Suppressor macrophage treated with lipopolysaccharide for 1 hour (primary cell): ENCODE measurements around the gene MMP23B.
"Not testable (repeated sequence)": the region's sequence is repeated elsewhere in the genome, so short reads cannot be mapped to it uniquely, and the experiment has no call there.

Source experiments
- DNase-seq, 3 donors: peaks; one replicate each; pipeline ENCODE4 v3.0.0-alpha.2; 2020 to 2022

Gene MMP23B

DNA sequence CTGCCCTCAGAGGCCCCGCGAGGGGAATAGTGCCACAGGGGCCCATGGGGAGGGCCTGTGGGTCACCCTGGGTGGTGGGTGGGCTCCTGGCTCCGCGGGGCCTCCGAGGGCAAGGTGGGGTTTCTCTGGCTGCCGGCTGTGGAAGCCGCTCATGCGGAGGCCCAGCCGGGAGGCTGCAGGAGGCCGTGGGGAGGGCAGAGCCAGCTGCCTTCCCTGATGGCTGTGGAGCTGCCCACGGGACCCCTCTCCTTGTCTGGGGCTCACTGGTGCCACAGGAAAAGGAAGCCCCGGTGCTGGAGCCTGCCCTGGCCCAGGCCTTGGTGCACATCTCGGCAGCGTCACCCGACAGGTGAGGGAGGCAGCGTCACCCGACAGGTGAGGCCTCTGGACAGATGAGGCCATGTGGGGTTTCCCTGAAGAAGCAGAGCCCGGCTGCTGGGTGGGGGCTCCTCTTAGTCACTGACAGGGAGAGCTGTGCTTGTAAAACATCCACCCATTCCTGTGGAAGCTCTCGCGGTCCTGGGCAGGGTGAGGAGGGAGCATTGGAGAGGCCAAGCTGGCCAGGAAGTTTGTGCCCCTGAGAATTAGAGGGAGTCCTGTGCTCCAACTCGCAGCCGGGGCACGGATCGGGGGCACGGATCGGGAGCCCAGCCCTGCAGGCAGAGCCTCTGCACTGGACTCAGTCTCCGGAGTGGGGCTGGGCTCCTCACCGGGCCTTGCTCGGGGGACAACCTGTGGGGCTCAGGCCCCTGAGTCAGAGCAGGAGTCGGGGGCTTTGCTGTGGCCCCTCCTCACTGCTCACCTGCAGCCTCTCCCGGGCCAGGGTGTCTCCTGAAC, 10.6 kb upstream of the MMP23B start:
- DNase-seq, result no peak

DNA sequence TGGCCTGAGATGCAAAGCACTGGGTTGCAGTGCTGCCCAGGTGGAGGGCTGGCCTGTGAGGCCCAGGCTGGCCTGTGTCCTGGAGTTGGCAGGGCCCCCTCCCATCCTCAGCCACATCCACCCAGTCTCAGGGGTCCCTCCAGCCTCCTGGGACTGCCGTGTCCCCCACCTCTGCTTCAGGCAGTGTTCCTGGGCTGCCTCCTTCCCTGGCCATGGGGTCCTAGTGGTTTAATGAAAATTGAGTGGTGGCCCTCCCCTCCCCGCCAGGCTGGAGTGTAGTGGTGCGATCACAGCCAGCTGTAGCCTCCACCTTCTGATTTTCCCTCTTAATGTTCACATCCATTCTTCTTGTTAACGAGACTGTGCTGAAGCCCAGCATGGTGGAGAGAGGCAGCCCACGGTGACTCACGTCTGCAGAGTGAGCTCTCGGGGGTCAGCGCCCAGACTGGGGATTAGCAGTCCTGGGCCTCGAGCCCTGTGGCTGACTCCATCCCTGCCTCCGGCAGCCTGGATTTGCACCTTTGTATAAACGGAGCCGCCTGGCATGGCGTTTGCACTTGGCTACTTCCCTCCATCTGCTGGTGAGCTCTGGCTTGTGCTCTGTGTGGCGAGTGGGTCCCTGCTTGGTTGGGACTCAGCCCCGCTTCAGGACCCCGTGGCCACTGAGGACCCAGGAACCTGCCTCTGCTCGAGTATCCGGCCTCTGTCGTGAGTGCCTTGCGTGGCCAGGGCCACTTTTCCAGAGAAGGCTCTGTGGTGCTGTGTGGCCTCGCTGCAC, 9.8 kb upstream of the MMP23B start:
- no peak for DNase-seq

DNA sequence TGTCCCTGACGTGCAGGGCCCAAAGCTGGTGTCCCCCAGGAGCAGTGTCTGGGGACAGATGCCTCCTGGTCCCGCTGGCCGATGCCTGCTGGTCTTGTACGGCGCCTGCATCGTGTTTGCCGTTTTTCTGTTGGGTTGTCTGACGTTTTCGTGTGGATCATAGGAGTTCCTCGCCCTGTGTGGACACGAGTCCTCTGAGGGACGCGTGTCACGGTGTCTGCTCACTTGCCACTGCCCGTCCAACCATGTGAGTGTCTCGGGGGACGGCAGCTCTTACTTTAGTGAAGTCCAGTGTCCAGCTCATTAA, 9.2 kb upstream of the MMP23B start:
- DNase-seq, result no peak

DNA sequence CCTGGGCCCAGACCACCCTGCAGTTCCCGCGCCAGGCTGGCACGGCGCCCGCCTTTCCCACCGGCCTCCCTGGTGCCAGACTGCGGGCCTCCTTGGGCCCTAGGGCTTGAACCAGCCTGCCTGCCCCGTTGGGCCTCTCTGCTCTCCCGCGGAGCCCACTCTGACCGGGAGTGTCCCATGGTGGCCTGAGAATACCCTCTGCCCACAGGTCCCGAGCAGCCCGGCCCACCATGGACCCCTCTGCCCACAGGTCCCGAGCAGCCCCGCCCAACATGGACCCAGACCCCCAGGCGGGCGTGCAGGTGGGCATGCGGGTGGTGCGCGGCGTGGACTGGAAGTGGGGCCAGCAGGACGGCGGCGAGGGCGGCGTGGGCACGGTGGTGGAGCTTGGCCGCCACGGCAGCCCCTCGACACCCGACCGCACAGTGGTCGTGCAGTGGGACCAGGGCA, 8.8 kb upstream of the MMP23B start:
- DNase-seq, result no peak

DNA sequence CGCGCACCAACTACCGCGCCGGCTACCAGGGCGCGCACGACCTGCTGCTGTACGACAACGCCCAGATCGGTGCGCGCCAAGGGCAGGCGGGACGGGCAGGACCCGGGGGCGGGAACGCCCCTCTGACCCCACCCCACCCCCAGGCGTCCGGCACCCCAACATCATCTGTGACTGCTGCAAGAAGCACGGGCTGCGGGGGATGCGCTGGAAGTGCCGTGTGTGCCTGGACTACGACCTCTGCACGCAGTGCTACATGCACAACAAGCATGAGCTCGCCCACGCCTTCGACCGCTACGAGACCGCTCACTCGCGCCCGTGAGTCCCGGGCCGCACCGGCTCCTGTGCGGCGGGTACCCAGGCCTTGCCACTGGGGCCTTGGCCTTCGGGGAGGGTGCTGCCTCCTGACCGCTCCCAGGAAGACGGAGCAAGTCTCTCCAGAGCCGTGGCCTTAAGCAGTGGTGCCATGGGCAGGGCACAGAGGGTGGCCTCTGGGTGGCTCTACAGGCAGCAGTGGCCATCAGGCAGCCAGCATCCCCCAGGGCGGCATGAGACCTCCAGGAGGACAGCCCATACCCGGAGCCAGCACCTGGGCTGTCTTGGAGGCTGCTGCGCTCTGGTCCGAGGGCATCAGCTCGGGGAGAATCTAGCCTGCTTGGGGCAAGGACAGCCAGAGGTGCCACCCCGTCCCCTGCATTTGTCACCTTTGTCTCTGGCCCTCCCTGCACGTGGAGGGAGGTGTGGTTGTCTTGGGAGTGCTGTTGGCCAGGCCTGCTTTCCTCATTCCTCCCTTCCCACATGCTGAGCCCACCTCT, 8.1 kb upstream of the MMP23B start:
- no peak for DNase-seq

DNA sequence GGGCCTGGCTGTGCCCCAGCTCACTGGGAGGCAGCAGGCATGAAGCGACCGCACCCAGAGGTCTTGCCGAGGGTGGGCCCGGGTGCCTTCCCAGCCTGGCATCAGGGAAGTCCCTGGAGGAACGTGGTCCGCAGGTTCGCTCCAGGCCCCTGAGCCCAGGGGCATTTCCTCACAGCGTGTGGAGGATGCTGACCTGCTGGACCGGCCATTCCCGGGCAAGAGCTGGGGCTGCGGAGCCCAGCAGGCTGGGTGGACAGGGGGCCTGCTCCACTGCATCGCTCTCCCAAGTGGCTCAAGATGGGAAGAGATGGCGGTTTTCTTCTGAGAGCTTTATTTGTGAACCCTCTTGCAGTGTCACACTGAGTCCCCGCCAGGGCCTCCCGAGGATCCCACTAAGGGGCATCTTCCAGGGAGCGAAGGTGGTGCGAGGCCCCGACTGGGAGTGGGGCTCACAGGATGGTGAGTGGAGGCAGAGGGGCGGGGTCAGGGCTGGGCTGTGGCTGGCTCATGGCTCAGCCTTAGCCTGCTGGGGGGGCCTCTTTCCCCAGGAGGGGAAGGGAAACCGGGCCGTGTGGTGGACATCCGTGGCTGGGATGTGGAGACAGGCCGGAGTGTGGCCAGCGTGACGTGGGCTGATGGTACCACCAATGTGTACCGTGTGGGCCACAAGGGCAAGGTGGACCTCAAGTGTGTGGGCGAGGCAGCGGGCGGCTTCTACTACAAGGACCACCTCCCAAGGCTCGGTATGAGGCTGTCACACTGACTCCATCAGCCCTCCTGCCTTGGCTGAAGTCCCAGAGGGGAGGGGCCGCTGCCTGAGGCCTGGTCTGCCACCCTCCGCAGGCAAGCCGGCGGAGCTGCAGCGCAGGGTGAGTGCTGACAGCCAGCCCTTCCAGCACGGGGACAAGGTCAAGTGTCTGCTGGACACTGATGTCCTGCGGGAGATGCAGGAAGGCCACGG, 7.2 kb upstream of the MMP23B start:
- no peak for DNase-seq

DNA sequence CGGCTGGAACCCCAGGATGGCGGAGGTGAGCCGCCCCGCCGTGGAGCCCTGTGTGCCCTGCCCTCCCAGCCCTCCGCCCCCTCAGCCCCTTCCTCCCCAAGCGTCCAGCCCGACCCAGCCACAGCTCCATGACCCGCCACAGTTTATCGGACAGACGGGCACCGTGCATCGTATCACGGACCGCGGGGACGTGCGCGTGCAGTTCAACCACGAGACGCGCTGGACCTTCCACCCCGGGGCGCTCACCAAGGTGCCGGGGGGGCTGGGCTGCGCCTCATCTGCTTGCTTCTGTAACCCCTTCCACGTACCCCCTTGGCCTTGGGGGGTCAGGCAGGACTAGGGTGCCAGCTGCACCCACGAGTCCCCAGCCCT, 6.6 kb upstream of the MMP23B start:
- no peak for DNase-seq

DNA sequence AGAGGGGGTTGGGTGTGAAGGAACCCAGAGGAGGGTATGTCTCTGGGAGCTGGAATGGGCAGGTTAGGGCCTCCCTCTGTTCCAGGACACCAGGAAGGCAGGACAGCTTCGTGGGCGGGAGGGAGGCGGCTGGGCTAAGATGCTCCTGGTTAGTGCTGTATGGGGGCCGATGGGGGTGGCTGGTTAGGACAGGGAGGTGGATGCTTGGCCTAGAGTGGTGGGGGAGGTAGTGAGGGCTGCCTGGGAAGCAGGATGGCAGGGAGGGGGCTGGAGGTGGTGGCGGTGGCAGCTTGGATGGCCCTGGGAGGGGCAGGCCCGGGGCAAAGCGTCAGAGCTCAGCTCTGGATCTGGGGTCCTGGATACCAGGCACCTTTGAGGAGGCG, 6.2 kb upstream of the MMP23B start:
- DNase-seq, result no peak

DNA sequence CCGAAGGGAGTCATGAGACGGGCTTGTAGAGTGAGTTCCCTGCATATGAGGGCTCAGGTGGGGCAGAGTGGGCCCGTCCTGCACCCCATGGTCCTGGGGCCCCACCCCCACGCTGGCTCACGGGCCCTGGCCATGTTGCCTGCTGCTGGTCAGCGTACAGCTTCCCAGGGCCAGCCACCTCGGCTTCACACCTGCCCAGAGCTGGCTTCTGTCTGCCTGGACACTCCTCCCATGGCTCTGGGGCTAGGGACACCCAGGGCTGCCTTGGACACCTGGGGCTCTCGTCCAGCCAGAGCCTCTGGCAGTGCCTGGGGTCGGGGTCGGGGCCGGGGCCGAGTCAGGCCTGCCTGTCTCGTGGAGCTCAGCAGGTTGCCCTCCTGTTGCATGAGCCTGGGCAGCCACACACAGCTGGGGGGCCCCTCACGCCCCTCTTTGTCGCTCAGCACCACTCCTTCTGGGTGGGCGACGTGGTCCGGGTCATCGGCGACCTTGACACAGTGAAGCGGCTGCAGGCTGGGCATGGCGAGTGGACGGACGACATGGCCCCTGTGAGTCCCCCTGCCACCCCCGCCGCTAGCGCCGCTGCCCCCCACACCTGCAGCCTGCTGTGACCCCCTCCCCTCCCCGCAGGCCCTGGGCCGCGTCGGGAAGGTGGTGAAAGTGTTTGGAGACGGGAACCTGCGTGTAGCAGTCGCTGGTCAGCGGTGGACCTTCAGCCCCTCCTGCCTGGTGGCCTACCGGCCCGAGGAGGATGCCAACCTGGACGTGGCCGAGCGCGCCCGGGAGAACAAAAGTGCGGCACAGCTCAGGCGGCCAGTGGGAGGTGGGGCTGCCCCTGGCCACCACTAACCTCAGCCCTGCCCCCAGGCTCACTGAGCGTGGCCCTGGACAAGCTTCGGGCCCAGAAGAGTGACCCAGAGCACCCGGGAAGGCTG, 5.5 kb upstream of the MMP23B start:
- no peak for DNase-seq

DNA sequence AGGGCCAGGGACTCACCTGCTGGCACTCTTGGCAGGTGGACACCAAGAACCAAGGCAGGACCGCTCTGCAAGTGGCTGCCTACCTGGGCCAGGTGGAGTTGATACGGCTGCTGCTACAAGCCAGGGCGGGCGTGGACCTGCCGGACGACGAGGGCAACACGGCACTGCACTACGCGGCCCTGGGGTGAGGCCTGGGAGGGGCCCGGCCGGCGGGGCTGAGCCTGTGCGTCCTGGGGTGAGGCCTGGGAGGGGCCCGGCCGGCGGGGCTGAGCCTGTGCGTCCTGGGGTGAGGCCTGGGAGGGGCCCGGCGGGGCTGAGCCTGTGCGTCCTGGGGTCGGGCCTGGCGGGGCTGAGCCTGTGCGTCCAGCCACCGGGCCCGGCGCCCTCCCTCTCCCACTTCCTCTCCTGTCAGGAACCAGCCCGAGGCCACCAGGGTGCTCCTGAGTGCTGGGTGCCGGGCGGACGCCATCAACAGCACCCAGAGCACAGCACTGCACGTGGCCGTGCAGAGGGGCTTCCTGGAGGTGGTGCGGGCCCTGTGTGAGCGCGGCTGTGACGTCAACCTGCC, 4.6 kb upstream of the MMP23B start:
- DNase-seq, result no peak

DNA sequence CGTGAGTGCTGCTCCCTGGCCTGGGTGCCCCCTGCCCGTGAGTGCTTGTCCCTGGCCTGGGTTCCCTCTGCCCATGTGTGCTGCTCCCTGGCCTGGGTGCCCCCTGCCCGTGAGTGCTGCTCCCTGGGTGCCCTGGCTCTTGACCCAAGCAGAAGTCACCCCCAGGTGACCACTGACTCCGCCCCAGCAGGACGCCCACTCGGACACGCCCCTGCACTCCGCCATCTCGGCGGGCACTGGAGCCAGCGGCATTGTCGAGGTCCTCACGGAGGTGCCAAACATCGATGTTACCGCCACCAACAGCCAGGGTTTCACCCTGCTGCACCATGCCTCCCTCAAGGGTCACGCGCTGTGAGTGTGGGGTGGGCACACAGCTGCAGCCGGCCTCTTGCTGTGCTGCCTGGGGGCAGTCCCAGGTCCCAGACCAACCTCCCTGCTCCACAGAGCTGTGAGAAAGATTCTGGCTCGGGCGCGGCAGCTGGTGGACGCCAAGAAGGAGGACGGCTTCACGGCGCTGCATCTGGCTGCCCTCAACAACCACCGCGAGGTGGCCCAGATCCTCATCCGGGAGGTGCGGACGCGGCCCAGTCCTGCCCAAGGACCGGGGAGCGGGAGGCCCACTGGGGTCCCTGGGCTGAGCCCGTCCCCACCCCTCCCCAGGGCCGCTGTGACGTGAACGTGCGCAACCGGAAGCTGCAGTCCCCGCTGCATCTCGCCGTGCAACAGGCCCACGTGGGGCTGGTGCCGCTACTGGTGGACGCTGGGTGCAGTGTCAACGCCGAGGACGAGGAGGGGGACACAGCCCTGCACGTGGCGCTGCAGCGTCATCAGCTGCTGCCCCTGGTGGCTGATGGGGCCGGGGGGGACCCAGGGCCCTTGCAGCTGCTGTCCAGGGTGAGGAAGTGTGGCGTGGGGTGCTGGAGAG, 3.9 kb upstream of the MMP23B start:
- DNase-seq, result no peak

DNA sequence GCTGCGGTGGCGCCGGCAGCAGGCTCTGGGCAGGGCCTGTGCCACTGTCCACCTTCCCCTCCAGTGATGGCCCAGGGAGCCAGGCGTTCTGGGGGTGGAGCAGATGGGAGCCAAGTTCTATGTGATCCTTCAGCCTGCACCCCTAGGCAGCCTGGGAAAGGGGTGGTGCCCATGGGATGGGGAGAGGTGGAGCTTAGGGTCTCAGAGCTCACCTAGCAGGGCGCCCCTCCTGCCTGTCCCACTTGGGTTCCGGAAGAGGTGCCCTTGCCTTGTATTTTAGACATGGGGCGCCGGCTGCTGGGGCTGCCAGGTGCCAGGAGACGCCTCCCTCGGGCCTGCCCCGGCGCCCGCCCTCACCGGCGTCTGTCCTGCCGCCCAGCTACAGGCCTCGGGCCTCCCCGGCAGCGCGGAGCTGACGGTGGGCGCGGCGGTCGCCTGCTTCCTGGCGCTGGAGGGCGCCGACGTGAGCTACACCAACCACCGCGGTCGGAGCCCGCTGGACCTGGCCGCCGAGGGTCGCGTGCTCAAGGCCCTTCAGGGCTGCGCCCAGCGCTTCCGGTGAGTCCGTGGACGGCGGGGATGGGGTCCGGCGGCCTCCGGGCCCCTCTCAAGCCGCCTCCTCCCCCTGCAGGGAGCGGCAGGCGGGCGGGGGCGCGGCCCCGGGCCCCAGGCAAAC, 3.1 kb upstream of the MMP23B start:
- DNase-seq, result no peak

DNA sequence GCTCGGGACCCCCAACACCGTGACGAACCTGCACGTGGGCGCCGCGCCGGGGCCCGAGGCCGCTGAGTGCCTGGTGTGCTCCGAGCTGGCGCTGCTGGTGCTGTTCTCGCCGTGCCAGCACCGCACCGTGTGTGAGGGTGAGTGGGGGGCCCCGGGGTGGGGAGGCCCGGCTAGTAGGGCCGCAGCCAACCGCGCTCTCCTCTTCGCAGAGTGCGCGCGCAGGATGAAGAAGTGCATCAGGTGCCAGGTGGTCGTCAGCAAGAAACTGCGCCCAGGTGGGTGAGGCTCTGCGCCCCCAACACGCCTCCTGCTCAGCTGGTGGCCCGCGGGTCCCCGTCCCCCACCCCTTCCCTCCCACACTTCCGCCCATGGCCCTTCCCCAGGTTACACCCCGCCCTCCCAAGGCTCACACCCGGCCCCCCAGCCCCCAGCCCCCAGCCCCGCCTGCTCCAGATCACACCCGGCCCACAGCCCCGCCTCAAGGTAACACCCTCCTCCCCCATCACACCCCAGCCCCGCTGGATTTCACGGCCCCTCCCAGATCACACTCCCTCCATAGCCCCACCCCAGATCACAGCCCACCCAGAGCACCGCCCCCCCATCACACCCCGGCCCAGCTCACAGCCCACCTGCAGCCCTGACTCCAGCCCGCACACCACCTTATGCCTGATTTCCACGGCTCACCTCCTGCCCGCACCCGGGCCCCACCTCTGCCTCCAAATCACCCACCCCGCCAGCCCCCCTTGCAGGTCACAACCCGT, 2.4 kb upstream of the MMP23B start:
- no peak for DNase-seq

DNA sequence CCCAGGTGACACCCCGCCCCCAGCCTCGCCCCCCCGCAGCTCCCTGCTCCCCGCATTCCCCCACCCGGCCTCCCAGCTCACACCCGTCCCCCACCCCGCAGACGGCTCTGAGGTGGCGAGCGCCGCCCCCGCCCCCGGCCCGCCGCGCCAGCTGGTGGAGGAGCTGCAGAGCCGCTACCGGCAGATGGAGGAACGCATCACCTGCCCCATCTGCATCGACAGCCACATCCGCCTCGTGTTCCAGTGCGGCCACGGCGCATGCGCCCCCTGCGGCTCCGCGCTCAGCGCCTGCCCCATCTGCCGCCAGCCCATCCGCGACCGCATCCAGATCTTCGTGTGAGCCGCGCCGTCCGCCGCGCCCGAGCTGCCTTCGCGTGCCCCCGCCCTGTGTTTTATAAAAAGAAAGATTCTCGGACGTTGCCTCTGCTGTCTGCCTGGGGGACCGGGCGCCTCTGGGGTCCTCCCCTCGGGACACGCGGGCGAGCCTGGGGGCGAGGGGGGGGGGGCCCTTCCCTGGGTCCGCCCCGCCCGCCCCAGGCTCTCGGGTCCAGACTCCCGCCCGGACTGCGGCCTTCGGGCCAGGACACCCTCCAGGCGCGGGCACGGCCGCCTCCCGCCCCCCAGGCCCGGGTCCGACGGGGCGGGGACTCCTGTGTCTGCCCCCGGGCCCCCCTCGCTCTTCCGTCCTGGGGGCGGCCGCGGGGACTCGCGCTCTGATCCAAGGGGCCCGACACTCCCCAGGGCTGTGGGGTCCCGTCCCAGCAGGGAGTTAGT, 1.6 kb upstream of the MMP23B start:
- DNase-seq, result peak; percentile 71 to 81 (median 74)

DNA sequence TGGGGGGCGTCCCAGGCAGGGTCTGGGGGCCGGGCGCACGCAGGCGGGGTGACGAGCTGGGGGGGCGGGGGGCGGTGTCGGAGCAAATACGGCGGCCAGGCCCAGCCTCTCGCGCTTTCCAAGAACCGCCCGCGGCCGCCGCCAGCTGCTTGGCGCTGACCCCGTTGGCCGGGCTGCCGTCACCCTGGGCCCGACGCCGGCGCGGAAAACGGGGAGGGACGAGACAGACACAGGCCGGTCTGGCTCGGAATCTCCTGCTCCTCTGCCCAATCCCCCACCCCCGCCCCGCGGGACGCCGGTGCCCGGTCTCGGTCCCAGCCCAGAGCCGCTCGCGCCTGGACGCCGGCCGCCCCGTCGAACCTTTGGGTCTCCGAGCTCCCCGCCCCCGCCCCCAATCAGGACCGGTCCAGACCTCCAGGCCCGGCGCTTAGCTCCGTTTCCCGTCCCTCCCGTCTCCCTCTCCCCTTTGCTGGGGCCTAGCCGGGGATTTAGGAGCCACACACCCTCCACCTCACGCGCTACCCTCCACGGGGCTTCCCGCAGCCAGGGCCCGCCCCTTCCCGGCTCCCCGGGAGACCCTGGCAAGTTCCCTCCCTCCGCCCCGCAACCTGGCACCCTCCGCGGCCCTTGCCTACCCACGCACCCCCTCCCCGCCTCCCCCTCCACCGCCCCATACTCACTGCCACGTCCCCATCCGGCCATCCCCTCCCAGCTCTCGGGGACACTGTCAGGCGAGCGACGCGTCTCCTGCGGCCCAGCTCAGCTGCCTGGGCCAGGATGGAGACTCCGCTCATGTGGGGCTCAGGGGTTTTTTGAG, 800 bp upstream of the MMP23B start:
- DNase-seq, result peak in 1 of 3 donors; percentile 34

DNA sequence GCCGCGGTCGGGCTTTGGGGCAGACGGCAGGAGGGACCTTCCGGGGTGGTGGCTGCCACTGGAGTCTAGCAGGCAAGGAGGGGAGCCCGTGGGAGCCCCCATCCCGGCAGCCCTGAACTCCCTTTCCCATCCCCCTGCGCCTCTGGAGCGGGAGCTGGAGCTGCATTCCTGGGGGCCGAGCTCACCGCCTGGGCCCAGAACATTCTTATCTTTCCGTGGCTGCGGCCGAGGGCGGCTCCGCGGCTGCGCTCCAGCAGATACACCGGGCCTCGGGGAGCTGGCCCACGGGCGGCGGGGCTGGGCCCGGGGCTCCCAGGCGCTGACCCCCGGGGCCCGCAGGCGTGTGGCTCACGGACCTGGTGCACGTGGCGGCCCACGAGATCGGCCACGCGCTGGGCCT, 1.4 kb downstream of the MMP23B start:
- not testable (repeated sequence) for DNase-seq

DNA sequence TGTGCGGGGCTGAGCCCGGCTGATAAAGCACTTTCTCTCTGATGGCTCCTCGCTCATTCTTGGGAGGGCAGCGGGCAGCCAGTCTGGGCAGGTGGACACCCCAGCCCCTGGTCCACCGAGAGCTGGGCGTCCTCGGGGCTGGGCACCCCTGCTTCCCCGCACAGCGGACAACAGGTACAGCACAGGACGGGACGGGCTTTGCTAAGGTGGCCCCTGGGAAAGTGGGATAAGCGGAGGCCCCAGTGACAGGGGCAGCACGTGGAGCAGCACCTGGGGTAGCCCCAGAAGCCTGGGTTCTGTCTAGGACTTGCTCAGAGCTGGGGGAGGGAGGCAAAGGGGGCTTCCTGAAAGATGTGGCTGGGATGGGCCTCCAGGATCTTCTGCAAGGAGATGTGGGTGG, 2.6 kb downstream of the MMP23B start:
- not testable (repeated sequence) for DNase-seq
